Mesenchymal stem cell (in vitro differentiated cells and primary cell): ENCODE results near the gene SF3B3.

Experiments used
- DNase-seq: peaks from one replicate; pipeline ENCODE4 v3.0.0-alpha.2; 2013
- H2AFZ ChIP-seq: one replicate; pipeline ENCODE4 v1.6.1; 2013; ENCODE audit warnings: low read depth, mild to moderate bottlenecking, control low read depth, inconsistent platforms, low read length, moderate library complexity
- H2AK5ac ChIP-seq: 2 replicates; pipeline ENCODE4 v1.6.1; 2013; ENCODE audit warnings: low read length, moderate library complexity, mild to moderate bottlenecking, inconsistent platforms; ENCODE audit not compliant: severe bottlenecking
- H2BK120ac ChIP-seq: one replicate; pipeline ENCODE4 v1.6.1; 2013; ENCODE audit warnings: low read depth, mild to moderate bottlenecking, inconsistent platforms, low read length, moderate library complexity
- H2BK12ac ChIP-seq, 2 experiments: one replicate each; pipeline ENCODE4 v1.6.1; 2013; ENCODE audit warnings: inconsistent platforms in 2 of 2, low read length in 2 of 2, mild to moderate bottlenecking in 2 of 2, moderate library complexity in 2 of 2, control low read depth in 1 of 2
- H2BK15ac ChIP-seq: one replicate; pipeline ENCODE4 v1.6.1; 2013; ENCODE audit warnings: mild to moderate bottlenecking, low read depth, inconsistent platforms; ENCODE audit not compliant: poor library complexity, severe bottlenecking
- H2BK5ac ChIP-seq: 2 replicates; pipeline ENCODE4 v1.6.1; 2013; ENCODE audit warnings: low read depth, mild to moderate bottlenecking, low read length, control low read depth, inconsistent platforms; ENCODE audit not compliant: poor library complexity, severe bottlenecking
- H3K14ac ChIP-seq, 2 experiments: one replicate each; pipeline ENCODE4 v1.6.1; 2013; ENCODE audit warnings: inconsistent platforms in 2 of 2, low read length in 2 of 2, control low read depth in 1 of 2, mild to moderate bottlenecking in 1 of 2, moderate library complexity in 1 of 2
- H3K18ac ChIP-seq, 2 experiments: one replicate each; pipeline ENCODE4 v1.6.1; 2013; ENCODE audit warnings: inconsistent platforms in 2 of 2, low read length in 2 of 2, control low read depth in 1 of 2, low read depth in 1 of 2, mild to moderate bottlenecking in 1 of 2
- H3K23ac ChIP-seq, 2 experiments: one replicate each; pipeline ENCODE4 v1.6.1; 2013; ENCODE audit warnings: inconsistent platforms in 2 of 2, low read length in 2 of 2, mild to moderate bottlenecking in 2 of 2, moderate library complexity in 2 of 2, control low read depth in 1 of 2
- H3K27ac ChIP-seq: 2 replicates; pipeline ENCODE4 v1.5.1; 2013; ENCODE audit warnings: mild to moderate bottlenecking, moderate library complexity, low read length, control low read depth, inconsistent platforms; ENCODE audit not compliant: poor library complexity, severe bottlenecking
- H3K27me3 ChIP-seq, 2 experiments: 2 replicates each; pipeline versions ENCODE4 v1.6.1 to v1.7.0; 2013; ENCODE audit warnings: low read length in 2 of 2, mild to moderate bottlenecking in 2 of 2, moderate library complexity in 2 of 2, control low read depth in 1 of 2, inconsistent platforms in 1 of 2; ENCODE audit not compliant: control insufficient read depth in 1 of 2, insufficient read depth in 1 of 2
- H3K36me3 ChIP-seq, 2 experiments: 2 replicates each; pipeline versions ENCODE4 v1.6.1 to v1.7.0; 2013; ENCODE audit warnings: low read length in 2 of 2, control low read depth in 1 of 2, inconsistent platforms in 1 of 2, low read depth in 1 of 2, mild to moderate bottlenecking in 1 of 2; ENCODE audit not compliant: insufficient read depth in 2 of 2, control insufficient read depth in 1 of 2
- H3K4ac ChIP-seq, 2 experiments: one replicate each; pipeline ENCODE4 v1.6.1; 2013; ENCODE audit warnings: inconsistent platforms in 2 of 2, low read length in 2 of 2, mild to moderate bottlenecking in 2 of 2, moderate library complexity in 2 of 2, control low read depth in 1 of 2, low read depth in 1 of 2
- H3K4me1 ChIP-seq: 2 replicates; pipeline ENCODE4 v1.6.1; 2013; ENCODE audit warnings: low read depth, low read length, control low read depth; ENCODE audit not compliant: control insufficient read depth, insufficient read depth
- H3K4me2 ChIP-seq: 2 replicates; pipeline ENCODE4 v1.6.1; 2013; ENCODE audit warnings: low read length, mild to moderate bottlenecking, inconsistent platforms; ENCODE audit not compliant: poor library complexity, severe bottlenecking
- H3K4me3 ChIP-seq, 2 experiments: 2 replicates each; pipeline versions ENCODE4 v1.5.1 to v1.7.0; 2013; ENCODE audit warnings: low read length in 2 of 2, mild to moderate bottlenecking in 2 of 2, control low read depth in 1 of 2, low read depth in 1 of 2; ENCODE audit not compliant: insufficient read depth in 1 of 2
- H3K79me1 ChIP-seq: replicated peaks from 2 replicates; pipeline ENCODE4 v1.6.1; 2013; ENCODE audit warnings: mild to moderate bottlenecking, control low read depth, low read length, inconsistent platforms; ENCODE audit not compliant: poor library complexity, severe bottlenecking
- H3K9ac ChIP-seq: 2 replicates; pipeline ENCODE4 v1.7.0; 2013; ENCODE audit warnings: mild to moderate bottlenecking, low read length, moderate library complexity
- H3K9me3 ChIP-seq: 2 replicates; pipeline ENCODE4 v1.7.0; 2013; ENCODE audit warnings: mild to moderate bottlenecking, low read length; ENCODE audit not compliant: control insufficient read depth
- H4K8ac ChIP-seq: one replicate; pipeline ENCODE4 v1.6.1; 2013; ENCODE audit warnings: inconsistent platforms, mild to moderate bottlenecking, low read length, moderate library complexity
- H4K91ac ChIP-seq: one replicate; pipeline ENCODE4 v1.6.1; 2013; ENCODE audit warnings: mild to moderate bottlenecking, low read length, inconsistent platforms
- whole genome bisulfite sequencing: methylation state at CpG from one replicate; pipeline ENCODE4 v1.1.7; 2013; ENCODE audit warnings: mixed read lengths; 5-methylcytosine and 5-hydroxymethylcytosine counted together

SF3B3 gene

GRCh38 chr16:70579648-70580630 lies 56.3 kb downstream of the SF3B3 start:
- peaks cover 16% of the 10 kb centered on the region for H3K4me1 ChIP-seq
- DNase-seq, result no peak
- no peak overlapping the region for H4K91ac ChIP-seq
- H3K14ac ChIP-seq, result no peak overlapping the region
- no peaks in the 10 kb centered on the region for H3K27me3 ChIP-seq
- peak overlapping the region in 1 of 2 experiments; percentile 13 for H3K4ac ChIP-seq
- no peak overlapping the region for H2AFZ ChIP-seq
- H3K79me1 ChIP-seq, result peaks cover 1% of the 10 kb centered on the region
- no peak overlapping the region for H3K27ac ChIP-seq
- H2BK12ac ChIP-seq, result peak overlapping the region in 1 of 2 experiments; percentile 45
- WGBS, result 75% methylated on average over 19 of the region's 21 CpGs
- no peak overlapping the region for H2AK5ac ChIP-seq
- peak overlapping the region in 1 of 2 experiments; percentile 21 for H3K18ac ChIP-seq
- no peak overlapping the region for H4K8ac ChIP-seq
- no peak overlapping the region for H3K23ac ChIP-seq
- no peak overlapping the region for H3K4me2 ChIP-seq
- H3K9me3 ChIP-seq, result no peaks in the 10 kb centered on the region
- H2BK5ac ChIP-seq, result no peak overlapping the region
- H3K4me3 ChIP-seq, result no peak overlapping the region
- no peak overlapping the region for H2BK120ac ChIP-seq
- H3K9ac ChIP-seq, result peak overlapping the region; percentile 35
- no peak overlapping the region for H2BK15ac ChIP-seq
- peaks cover 4 to 7% of the 10 kb centered on the region in 2 experiments for H3K36me3 ChIP-seq

GRCh38 chr16:70582280-70582978 lies 58.8 kb downstream of the SF3B3 start:
- Histone ChIP-seq H3K4me3 (no peak overlapping the region), H3K27me3 (no peaks in the 10 kb centered on the region), H2BK15ac (no peak overlapping the region), H4K91ac (no peak overlapping the region), H3K79me1 (no peaks in the 10 kb centered on the region), H3K9me3 (no peaks in the 10 kb centered on the region), H3K27ac (no peak overlapping the region), H2AK5ac (no peak overlapping the region), H2BK5ac (no peak overlapping the region), H3K23ac (peak overlapping the region in 1 of 2 experiments; percentile 28), H3K36me3 (no peaks in the 10 kb centered on the region), H4K8ac (peak overlapping the region; percentile 55), H2BK120ac (no peak overlapping the region), H3K4me2 (no peak overlapping the region), H3K9ac (no peak overlapping the region), H3K18ac (no peak overlapping the region), H2BK12ac (no peak overlapping the region), H3K14ac (peak overlapping the region in 1 of 2 experiments; percentile 58), H2AFZ (no peak overlapping the region), H3K4me1 (peaks cover 3% of the 10 kb centered on the region), H3K4ac (no peak overlapping the region)
- WGBS, result 86% methylated on average over 11 of the region's 11 CpGs
- no peak for DNase-seq

DNA sequence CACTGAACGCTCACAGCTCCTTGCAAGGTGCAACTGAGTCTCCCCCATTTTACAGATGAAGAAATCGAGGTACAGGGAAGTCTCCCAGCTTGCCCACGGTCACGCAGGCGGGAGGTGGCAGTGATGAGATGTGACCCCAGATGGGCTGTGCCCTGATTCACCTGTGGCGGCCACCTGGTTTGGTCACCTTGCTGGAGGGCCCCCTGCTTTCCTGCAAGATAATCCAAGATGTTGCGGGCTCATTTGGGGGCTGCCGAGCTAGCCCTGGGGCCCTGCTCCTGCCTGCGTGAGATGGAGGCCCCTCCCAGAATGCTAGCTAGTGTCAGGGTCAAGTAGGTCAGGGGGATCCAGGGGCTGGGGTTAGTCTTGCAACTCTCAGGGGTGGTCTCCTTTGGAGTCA lies 63.1 kb downstream of the SF3B3 start:
- Histone ChIP-seq H2AK5ac (no peak overlapping the region), H4K91ac (no peak overlapping the region), H4K8ac (no peak overlapping the region), H3K36me3 (no peaks in the 10 kb centered on the region), H3K4me3 (no peak overlapping the region), H3K4ac (no peak overlapping the region), H2AFZ (no peak overlapping the region), H2BK120ac (no peak overlapping the region), H3K9ac (no peak overlapping the region), H2BK5ac (no peak overlapping the region), H3K4me2 (no peak overlapping the region), H3K27me3 (no peaks in the 10 kb centered on the region), H2BK15ac (no peak overlapping the region), H3K23ac (peak overlapping the region in 1 of 2 experiments; percentile 49), H3K27ac (no peak overlapping the region), H3K79me1 (no peaks in the 10 kb centered on the region), H3K18ac (no peak overlapping the region), H3K4me1 (peaks cover 7% of the 10 kb centered on the region), H3K14ac (no peak overlapping the region), H2BK12ac (no peak overlapping the region), H3K9me3 (no peaks in the 10 kb centered on the region)
- DNase-seq, result no peak
- 88% methylated on average over 9 of the region's 9 CpGs for WGBS

DNA sequence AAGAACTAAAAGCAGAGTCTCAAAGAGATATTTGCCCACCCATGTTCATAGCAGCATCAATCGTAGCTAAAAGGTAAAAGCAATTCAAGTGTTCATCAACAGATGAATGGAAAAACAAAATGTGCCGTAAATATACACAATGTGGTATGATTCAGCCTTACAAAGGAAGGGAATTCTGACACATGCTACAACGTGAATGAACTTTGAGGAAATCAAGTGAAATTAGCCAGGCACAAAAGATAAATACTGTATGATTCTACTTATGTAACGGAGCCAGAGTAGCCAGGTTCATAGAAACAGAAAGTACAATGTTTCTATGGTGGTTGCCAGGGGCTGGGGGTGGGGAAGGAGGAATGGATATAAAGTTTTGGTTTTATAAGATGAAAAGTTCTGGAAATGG lies 64.9 kb downstream of the SF3B3 start:
- no peak overlapping the region for H3K23ac ChIP-seq
- H4K8ac ChIP-seq, result no peak overlapping the region
- H3K27me3 ChIP-seq, result no peaks in the 10 kb centered on the region
- H2AFZ ChIP-seq, result no peak overlapping the region
- H3K4me1 ChIP-seq, result peaks cover 7% of the 10 kb centered on the region
- H3K4ac ChIP-seq, result no peak overlapping the region
- no peak overlapping the region for H3K4me2 ChIP-seq
- no peak overlapping the region for H2AK5ac ChIP-seq
- peak; percentile 67 for DNase-seq
- no peaks in the 10 kb centered on the region for H3K79me1 ChIP-seq
- no peak overlapping the region for H2BK15ac ChIP-seq
- no peak overlapping the region for H4K91ac ChIP-seq
- no peak overlapping the region for H2BK5ac ChIP-seq
- H3K9me3 ChIP-seq, result no peaks in the 10 kb centered on the region
- H3K9ac ChIP-seq, result peak overlapping the region; percentile 30
- no peak overlapping the region for H2BK120ac ChIP-seq
- no peaks in the 10 kb centered on the region for H3K36me3 ChIP-seq
- 38% methylated on average over 4 of the region's 4 CpGs for WGBS
- no peak overlapping the region for H3K27ac ChIP-seq
- H2BK12ac ChIP-seq, result no peak overlapping the region
- no peak overlapping the region for H3K4me3 ChIP-seq
- H3K18ac ChIP-seq, result no peak overlapping the region
- H3K14ac ChIP-seq, result no peak overlapping the region
